Measurements from ENCODE around the gene FPGS. TPM values are rescaled to one million over a fixed set of nuclear protein-coding genes. Genes with fewer than 3 reads are reported as not detected.

FPGS gene
- total RNA-seq, 4 donors from 2014 or later, result 46.1 to 105 (median 71.5) TPM

DNA sequence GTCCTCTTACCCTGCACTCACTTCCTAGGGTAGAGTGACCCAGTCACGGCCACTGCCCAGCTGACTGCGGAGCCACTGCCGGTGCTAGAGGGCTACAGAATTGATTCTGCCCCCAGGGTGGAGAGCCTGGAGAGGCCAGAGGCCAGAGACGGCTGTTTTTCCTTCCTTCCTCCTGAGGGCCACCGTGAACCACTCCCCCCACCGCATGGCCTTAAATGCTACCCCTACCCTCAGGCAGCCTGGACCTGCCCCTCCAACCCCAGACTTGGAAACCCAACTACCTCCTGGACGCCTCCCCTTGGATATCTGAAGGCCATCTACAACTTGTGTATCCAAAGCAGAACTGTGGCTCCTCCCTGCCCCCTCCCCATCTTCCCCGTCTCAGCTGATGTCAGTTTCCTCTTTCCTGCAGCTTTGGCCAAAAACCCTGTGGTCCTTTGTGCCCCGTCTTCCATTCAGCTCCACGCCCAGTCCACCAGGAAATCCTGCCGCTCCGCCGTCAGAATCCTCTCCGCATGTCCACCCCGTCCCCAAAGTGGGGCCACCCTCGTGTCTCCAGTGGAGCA lies 40.5 kb upstream of the FPGS start:
- TF ChIP-seq POLR2A (IDR thresholded peaks at IDR 0.05) (no peak), CTCF (IDR thresholded peaks at IDR 0.05) (no peak)
- H3K4me1 ChIP-seq, result no peaks in the 10 kb centered on the region
- H3K4me3 ChIP-seq, result no peak overlapping the region
- H3K36me3 ChIP-seq, result no peaks in the 10 kb centered on the region
- H3K27ac ChIP-seq, result peak overlapping the region in 2 of 4 donors; percentile 14 to 50
- no peak for DNase-seq
- no peaks in the 10 kb centered on the region for H3K27me3 ChIP-seq
- H3K9me3 ChIP-seq, result no peaks in the 10 kb centered on the region

- peak; percentile 52 to 76 (median 63) for DNase-seq
- Histone ChIP-seq H3K27me3 (no peaks in the 10 kb centered on the region), H3K27ac (peak overlapping the region in 2 of 4 donors; percentile 28 to 50), H3K4me3 (no peak overlapping the region), H3K9me3 (no peaks in the 10 kb centered on the region), H3K36me3 (no peaks in the 10 kb centered on the region), H3K4me1 (peaks cover 0 to 7% (median 3%) of the 10 kb centered on the region in 4 donors)
- no peak for TF ChIP-seq POLR2A (IDR thresholded peaks at IDR 0.05)
- TF ChIP-seq CTCF (IDR thresholded peaks at IDR 0.05), result peak in 5 of 6 experiments; percentile 8 to 59 (median 46)
Measured at GRCh38 chr9:127763918-127764384, 38.7 kb upstream of the FPGS start.

DNA sequence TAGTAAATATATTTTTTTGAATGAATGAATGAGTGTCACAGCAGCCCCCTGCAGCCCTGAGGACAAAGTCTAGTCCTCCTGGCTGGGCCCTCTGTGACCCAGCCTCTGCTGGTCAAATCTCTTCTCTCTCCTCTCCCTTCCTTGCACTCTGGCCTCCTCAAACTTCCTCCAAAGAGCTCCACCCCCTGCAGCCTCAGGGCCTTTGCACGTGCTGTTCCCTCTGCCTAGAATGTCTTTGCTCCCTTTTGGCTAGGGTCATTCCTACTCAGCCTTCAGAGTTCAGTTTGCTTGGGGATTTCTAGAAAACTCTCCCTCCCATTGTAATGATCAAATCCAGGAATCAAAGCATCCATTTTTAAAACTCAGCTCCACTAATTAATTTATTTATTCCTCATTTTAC lies 37.3 kb upstream of the FPGS start:
- Histone ChIP-seq H3K27ac (no peak overlapping the region), H3K27me3 (no peaks in the 10 kb centered on the region), H3K9me3 (no peaks in the 10 kb centered on the region), H3K4me3 (no peak overlapping the region), H3K4me1 (peaks cover 0 to 16% (median 8%) of the 10 kb centered on the region in 4 donors), H3K36me3 (no peaks in the 10 kb centered on the region)
- TF ChIP-seq POLR2A (IDR thresholded peaks at IDR 0.05) (no peak), CTCF (IDR thresholded peaks at IDR 0.05) (no peak)
- no peak for DNase-seq

GRCh38 chr9:127767410-127767809 lies 35.3 kb upstream of the FPGS start:
- no peaks in the 10 kb centered on the region for H3K9me3 ChIP-seq
- no peak for TF ChIP-seq CTCF (IDR thresholded peaks at IDR 0.05)
- TF ChIP-seq POLR2A (IDR thresholded peaks at IDR 0.05), result no peak
- peak overlapping the region; percentile 30 to 70 (median 53) for H3K27ac ChIP-seq
- H3K27me3 ChIP-seq, result no peaks in the 10 kb centered on the region
- no peaks in the 10 kb centered on the region for H3K36me3 ChIP-seq
- no peak for DNase-seq
- peaks cover 0 to 21% (median 15%) of the 10 kb centered on the region in 4 donors for H3K4me1 ChIP-seq
- H3K4me3 ChIP-seq, result no peak overlapping the region

DNA sequence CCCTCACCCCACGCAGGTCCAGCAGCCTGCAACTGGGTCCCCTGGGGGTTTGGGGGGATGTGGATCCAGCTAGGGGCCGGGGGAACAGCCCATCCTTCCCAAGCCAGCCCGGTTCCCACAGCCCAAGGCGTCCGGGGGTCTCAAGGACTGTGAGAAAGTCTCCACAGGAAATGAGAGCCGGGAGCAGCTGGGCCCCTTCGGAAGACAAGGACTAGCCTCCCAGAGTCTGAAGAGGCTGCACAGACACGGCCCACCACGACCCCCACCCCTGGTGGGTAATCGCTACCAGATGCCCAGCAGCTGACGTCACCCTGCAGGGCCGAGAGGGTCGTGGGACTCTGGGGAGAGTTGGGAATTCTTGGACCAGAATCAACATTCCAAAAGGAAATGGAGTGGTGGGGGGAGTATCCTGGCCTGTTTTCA lies 34.8 kb upstream of the FPGS start:
- no peaks in the 10 kb centered on the region for H3K9me3 ChIP-seq
- TF ChIP-seq CTCF (IDR thresholded peaks at IDR 0.05) (no peak), POLR2A (IDR thresholded peaks at IDR 0.05) (no peak)
- peaks cover 0 to 21% (median 15%) of the 10 kb centered on the region in 4 donors for H3K4me1 ChIP-seq
- no peaks in the 10 kb centered on the region for H3K27me3 ChIP-seq
- DNase-seq, result no peak
- no peak overlapping the region for H3K4me3 ChIP-seq
- peak overlapping the region; percentile 30 to 70 (median 53) for H3K27ac ChIP-seq
- H3K36me3 ChIP-seq, result no peaks in the 10 kb centered on the region
